OCI-LY7 (cell line): Measurements from ENCODE around the gene C12orf75.
"Not testable (repeated sequence)": the region's sequence is repeated elsewhere in the genome, so short reads cannot be mapped to it uniquely, and the experiment has no call there.

Experiments
- EZH2phosphoT487 ChIP-seq: fragments of 200-600 bp; sonication (generic); IDR thresholded peaks from 2 replicates; pipeline ENCODE4 v1.6.1; 2018; ENCODE audit warnings: low read depth, borderline replicate concordance, mild to moderate bottlenecking, mixed run types, antibody characterized with exemption, low read length, moderate library complexity, mixed read lengths
- TF ChIP-seq, protein P1 (sequence below): fragments of 200-600 bp; sonication (generic); conservative IDR thresholded peaks from 2 replicates; pipeline ENCODE4 v1.5.1; 2014; ENCODE audit warnings: mild to moderate bottlenecking, antibody characterized with exemption, low read length, moderate library complexity, mixed read lengths

DNA sequence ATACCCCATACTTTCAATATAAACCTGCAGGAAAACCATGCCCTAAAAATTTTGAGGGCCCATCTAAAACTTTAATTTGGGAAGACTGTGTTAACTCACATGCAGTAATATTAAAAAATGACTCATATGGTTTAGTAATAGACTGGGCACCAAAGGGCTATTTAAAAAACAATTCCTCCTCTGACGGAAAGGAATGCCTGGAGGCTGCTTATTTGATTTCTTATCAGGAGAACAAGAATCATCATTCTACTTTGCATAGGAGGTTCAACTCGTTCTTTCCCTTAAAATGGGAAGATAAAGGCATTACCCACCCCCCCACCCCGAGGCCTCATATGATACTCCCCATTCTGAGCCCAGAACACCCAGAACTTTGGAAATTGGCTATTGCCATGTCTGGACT, 18.6 kb upstream of the C12orf75 start:
- TF ChIP-seq, protein P1, sequence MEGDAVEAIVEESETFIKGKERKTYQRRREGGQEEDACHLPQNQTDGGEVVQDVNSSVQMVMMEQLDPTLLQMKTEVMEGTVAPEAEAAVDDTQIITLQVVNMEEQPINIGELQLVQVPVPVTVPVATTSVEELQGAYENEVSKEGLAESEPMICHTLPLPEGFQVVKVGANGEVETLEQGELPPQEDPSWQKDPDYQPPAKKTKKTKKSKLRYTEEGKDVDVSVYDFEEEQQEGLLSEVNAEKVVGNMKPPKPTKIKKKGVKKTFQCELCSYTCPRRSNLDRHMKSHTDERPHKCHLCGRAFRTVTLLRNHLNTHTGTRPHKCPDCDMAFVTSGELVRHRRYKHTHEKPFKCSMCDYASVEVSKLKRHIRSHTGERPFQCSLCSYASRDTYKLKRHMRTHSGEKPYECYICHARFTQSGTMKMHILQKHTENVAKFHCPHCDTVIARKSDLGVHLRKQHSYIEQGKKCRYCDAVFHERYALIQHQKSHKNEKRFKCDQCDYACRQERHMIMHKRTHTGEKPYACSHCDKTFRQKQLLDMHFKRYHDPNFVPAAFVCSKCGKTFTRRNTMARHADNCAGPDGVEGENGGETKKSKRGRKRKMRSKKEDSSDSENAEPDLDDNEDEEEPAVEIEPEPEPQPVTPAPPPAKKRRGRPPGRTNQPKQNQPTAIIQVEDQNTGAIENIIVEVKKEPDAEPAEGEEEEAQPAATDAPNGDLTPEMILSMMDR: not testable (repeated sequence)
- not testable (repeated sequence) for TF ChIP-seq EZH2phosphoT487
